ENCODE data around the gene KCTD20.

The KCTD20 gene

DNA sequence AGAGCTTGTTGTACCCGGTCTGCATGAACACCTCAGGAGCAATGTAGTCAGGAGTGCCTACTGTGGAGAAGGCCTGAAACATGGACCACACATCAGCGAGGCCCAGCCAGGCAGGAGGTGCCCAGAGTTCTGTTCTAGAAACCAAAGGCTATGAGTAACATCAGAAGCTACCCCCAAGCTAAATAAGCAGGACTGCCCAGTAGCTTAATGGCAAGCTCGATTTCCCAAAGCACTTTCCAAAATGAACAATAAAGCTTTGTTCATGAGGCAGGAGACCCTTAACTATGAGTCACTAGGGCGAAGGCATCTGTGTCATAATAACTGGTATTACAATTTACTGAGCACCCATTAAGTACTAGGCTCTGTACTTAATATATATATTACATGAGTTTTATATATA is 57.1 kb downstream of the KCTD20 start:
- no peak for DNase-seq

DNA sequence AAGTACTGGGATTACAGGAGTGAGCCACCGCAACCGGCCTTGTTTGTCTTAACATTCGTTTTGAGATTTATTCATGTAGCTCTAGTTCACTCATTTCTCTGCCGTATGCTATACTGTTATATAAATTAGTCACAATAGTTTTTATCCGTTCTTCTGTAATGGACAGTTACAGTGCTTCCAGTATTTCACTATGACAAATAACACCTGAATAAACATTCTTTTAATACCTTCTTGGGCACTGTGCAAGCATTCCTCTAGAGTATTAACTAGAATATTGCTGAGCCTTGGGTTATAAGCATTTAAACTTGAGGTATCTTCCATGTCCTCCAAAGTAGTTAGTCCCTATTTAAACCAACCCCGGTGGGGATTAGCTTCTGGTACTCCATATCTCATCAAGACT is 58.9 kb downstream of the KCTD20 start:
- DNase-seq: no peak

DNA sequence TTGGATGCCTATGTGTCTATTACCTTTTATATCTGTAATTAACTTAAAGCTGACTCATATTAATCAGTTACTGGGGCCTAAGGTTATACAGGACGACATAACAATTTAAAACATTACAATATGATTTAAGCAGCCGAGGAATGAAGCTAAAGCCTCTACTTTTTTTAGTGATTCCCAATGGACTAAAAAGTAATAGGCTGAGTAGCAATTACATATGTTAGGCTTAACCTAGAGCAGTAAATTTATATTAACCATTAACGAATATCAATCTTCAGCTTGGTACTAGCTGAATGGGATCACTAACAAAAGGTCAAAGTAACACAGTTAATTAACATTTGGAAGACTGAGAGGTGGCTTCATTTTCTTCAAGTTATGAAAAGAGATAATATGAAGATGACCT is 61.4 kb downstream of the KCTD20 start:
- DNase-seq: no peak

DNA sequence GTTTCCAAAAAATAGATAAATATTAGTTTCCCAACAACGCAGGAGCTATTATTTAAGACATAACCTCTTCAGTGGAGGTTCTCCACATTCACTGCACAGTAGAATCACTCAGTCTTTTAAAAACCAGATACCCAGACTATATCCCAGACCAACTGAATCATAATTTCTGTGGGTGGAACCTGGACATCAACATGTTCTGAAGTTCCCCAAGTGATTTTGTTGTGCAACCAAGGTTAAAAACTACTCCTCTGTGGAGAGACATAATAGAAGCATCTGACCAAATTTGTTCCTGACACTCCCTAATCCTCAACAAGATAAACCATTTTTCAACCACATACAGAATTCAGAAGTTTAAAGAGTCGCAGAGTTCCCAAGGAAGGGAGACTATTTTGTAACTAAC is 62.2 kb downstream of the KCTD20 start:
- DNase-seq: no peak

DNA sequence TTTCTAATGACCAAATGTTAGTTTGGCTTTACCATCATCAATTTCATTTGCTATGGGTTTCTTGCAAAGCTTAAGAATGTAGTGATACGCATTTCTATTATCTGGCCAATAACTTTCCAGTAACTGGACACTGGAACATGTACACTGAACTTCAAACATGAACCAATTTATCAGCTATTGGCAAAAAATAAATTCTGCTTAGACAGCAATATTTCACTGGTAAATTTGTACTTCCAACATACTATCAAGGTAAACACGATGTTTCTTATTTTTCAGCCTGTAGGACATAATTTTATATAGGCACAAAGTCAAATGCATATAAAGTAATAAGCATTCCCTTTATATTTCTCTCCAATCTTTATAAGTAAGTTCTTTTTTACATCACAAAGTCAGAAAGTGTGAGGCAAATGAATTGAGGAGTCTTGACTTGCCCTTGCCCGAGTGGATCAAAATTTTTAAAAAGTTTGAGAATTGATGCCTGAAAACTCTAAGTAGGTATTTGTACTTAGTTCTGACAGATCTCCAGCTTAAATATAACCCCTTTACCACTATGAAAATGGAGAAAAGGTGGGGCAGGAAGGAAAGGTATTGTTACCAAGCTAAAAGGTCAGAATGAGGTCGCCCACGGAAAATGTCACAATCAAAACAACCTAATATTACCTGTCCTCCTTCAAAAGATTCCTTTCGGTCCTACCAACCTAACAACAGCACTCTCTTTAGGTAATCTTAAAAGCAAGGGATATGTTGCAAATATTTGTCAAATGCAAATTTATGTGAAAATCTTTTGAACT is 63.1 kb downstream of the KCTD20 start:
- DNase-seq: no peak

DNA sequence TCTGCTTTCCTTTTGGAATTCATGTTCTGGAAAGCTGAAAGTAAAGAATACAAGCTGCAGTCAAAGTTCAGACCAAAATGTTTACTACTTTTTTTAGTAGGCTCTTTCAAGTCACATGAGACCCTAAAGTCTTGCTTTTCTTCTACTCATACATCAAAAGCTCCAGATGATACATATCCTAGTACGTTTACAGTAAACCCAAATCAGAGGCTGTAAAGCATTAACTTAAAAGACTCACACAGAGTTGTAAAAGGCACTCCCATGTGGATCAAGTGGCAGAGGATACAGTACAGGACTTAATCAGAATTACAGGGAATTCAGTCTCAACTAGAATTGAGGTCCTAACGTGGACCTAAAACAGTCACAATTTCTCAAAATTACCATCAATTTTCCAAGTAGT is 63.8 kb downstream of the KCTD20 start:
- no peak for DNase-seq

DNA sequence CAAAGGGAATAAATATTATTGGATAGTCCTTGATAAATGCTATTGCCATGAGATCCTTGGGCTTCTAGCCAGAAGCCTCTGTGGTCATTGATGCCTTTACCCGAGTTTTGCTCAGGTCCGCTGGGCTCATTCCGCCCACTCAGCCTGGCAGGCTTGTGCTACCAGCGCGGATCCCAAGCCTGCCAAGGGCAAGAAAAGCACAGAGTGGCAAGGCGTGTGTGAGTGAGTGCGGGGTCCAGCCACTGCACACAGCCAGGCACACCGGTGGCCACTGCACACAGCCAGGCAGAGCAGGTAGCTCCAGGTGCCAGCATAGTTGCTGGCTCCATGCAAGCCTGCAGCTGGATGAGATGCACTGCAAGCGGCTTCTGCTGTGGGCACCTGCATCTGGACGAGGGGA is 65.7 kb downstream of the KCTD20 start:
- DNase-seq: no peak

DNA sequence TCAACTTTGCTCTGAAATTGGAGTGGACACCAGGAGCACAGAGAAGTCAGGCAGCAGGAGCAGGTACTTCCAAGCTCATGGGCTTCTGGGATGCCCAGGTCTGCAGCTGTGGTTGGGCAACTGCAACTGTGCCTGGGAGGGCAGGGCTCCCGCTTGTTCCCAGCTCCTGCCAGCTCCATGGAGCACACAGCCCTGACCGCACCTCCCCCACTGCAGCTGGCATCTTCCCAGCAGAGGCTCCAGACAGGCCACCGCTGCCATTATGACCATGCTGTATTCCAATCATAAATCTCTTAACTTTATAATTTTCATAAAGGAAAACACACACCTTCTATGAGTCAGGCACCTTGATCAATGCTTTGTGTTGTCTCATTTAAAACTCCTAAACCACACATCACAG is 67.6 kb downstream of the KCTD20 start:
- DNase-seq: no peak

DNA sequence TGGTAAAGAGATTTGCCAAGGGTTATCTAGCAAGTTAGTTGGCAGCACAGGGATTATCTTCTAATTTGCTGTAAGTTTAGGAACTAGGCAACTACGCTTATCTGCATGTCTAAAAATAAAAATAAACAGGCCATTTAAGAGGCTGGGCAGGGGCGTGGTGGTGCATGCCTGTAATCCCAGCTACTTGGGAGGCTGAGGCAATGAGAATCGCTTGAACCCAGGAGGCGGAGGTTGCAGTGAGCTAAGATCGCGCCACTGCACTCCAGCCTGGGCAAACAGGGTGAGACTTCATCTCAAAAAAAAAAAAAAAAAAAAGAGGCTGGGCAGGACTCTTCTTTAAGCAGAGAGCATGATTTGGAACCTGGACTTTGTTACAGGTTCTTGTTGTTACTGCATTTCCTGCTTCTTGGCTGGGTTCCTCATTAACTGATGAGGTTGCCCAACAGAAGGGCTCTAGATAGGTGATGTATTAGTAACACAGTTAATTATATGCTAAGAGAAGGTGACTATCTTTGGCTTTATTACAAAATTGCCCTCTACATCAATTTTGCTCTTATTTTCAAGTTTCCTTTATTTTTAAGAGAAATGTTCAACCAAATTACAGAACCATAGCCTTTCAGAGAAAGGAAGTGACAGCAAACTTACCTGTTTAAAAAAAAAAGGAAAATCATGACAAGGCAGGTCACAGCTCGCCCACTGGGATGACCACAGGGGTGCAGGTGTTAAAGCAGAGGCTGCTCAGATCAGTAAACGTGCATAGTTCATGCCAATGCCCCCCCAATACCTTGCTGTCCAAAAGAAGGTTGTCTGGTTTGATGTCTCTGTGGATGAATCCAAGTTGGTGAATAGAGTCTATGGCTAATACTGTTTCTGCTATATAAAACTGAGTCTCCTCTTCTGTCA is 72.0 kb downstream of the KCTD20 start:
- no peak for DNase-seq

DNA sequence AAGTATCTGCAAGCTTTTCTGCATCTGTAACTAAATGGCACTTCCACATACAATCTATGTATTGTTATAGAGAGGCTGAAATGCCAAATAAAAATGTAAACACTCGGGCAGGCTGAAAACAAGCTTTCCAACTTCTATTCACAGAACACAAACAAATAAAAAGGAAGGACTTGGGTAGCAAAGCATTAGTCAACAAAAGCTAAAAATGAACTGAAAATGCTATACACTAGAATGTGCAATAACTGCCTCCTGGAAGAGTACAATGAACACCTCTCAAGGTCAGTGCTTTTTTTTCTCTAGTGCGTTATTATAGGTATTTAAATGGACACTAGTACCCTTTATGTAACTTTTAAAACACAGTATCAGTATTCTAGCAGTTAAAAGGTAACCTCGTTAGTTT is 73.0 kb downstream of the KCTD20 start:
- no peak for DNase-seq

DNA sequence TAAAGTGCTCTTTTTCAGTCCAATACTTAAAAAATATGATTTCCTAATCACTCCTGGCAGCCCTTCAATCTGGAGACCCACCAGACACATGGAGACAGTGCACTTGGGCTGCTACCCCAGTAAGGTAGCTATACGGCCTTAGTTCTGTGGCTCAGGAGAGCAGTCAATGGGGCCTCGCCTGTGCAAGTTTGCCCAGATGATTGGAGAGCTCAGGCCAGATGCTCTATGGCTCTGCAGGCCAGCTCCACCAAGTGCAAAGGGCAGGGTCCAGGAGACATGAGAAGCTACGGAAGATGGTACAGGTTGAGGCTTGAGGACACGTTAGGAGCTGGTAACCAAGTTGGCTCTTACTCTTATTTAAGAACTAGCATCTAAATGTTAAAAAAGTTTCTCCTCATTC is 73.8 kb downstream of the KCTD20 start:
- no peak for DNase-seq

DNA sequence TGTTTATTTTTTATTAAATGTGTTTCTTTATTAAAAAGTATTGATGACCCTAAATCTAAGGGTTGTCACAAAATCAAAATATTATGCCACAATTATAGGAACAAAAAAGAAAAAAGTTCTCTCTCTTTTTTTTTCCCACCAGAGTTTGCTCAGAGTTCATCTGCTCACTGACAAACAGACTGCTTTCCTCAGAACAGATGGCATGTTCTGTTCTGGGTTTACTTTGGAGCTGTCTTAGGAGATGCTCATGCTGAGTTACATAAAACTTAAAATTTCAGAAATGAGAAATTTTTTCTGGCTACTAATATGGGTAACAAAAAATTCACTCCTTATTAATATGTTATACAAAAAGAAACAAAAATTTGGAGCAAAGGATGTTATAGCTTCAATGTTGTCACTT is 74.2 kb downstream of the KCTD20 start:
- DNase-seq: no peak

DNA sequence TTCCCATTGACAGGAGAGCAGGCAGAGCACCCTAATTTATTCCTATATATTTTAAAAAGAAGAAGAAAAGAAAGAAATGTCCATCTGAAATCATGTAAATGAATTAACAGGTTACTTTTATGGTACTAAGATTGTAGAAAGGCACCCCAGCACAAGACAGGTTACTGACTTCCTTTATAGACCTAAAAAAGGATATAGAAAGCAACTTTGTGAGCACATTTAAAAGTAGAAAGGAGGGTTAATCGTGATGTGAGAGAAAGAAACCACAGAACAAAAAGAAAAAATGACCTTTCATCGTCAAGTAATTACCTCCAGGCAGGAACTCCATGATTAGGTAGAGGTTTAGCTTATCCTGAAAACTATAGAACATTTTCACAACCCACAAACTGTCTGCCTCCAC is 74.6 kb downstream of the KCTD20 start:
- no peak for DNase-seq

DNA sequence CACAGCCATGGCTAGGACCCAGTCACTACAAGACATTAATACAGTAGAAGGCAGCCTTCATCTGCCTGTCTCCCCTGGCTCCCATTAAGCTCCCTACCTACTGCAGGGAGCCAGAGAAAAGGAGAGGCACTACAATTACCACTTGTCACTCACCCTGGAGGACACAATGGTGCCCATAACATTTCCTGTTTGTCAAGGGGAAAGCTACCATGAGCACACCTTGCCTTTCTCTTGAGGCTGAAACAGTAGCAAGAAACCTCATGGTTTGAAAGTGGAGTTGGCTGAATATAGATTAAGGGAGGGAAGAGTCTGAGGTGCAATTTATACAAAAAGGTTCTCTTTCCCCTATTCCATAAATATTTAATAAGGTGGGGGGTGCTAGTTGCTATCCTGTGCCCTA is 76.6 kb downstream of the KCTD20 start:
- DNase-seq: no peak

DNA sequence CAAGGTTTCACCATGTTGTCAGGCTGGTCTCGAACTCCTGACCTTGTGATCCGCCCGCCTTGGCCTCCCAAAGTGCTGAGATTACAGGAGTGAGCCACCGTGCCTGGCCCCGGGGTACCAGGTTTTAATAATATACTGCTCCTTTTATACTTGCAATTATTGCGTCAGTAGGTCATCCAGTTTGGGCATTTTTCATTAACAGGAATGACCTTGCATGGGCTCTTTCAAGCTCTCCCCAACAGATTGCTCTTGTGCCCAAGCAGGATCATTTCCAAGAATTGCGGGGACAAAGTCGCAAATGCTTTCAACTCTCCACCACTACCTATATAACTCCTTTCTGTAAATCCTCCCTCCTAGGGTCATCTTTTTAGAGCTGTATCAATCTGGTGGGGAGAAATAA is 80.7 kb downstream of the KCTD20 start:
- DNase-seq: no peak

DNA sequence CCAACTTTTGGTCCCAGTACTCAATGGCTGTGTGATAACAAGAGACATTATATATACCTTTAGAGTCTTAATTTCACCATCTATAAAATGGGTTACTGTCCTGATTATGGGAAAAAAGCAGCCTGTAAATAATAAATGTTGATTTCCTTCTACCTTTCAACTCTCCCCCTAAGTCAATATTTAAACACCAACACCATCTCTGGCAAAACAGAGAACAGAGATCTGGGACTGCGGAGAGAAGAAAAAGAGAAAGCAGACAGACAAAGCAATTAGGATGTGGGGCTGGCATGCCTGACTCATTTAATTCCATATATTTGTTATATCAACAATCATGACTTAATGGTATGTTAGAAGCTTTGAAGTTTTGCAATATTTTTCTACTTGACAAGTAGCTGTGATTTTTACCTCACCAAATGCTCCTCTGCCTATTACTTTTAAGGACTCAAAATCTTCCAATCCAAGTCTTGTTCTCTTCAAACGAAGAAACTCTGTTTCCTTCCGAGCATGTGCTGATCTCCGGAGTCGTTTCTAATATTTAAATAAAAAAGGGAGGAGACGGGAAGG is 81.2 kb downstream of the KCTD20 start:
- no peak for DNase-seq

DNA sequence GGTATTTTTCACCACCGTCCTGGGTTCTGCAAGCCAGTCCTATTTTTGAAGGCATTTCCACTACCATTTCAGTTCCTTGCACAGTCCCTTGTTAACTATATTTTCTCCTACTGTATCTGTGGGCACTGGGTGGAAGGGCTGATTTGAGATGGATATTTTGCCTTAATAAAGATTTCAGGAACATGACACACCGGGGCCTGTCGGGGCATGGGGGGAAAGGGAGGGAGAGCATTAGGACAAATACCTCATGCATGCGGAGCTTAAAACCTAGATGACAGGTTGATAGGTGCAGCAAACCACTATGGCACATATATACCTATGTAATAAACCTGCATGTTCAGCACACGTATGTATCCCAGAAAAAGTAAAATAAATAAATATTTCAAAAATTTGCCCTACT is 82.1 kb downstream of the KCTD20 start:
- DNase-seq: no peak

DNA sequence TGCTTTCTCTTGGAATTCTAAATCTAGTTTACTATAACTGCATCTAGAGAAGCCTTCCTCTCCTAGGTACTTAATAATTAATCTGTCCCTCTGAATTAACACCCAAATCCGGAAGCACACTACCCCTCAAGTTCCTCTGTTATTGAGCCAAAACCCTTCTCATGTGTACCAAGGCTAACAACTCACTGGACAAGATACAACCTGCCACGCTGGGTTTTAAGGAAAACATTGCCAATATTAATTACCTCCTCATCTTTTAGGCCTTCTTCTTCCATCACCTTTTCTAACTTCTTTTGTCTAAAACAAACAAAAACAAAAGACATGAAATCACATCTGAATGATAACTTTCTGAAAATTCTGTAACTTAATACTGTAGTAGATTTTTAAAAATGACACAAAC is 82.5 kb downstream of the KCTD20 start:
- no peak for DNase-seq

DNA sequence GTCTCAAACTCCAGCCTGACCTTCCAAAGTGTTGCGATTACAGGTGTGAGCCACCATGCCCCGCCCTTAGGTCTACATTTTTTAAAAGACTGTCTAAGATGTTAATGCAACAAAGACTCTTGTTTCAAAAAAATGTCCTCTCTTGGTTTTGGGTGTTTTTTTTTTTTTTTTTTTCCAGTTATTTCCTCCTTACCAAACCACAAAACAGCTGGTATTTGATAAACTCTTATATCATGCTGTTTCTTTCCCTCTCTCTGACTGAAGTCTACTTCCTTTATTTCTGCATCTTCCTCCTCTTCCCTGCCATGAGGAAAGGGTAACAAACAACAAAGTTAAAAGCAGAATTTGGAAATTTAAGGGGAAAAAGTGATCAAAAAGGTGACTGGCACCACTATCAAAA is 83.3 kb downstream of the KCTD20 start:
- no peak for DNase-seq

DNA sequence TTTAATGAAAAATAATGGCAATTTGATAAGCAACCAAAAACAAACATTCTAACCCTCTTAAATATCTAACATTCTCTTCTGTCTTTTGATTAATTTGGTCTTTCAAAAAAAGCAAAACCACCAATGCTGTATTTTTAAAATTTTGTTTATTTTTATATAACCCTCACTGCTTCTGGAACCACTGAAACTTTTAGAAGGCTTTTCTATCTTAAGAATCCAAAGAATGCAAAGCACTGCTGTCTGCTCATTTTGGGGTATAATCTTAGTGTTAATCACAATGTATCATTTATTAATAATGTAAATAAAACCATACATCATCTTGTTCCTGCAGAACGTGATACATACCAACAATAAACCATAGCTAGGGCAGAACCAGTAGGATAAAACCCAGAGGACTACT is 90.5 kb downstream of the KCTD20 start:
- no peak for DNase-seq

DNA sequence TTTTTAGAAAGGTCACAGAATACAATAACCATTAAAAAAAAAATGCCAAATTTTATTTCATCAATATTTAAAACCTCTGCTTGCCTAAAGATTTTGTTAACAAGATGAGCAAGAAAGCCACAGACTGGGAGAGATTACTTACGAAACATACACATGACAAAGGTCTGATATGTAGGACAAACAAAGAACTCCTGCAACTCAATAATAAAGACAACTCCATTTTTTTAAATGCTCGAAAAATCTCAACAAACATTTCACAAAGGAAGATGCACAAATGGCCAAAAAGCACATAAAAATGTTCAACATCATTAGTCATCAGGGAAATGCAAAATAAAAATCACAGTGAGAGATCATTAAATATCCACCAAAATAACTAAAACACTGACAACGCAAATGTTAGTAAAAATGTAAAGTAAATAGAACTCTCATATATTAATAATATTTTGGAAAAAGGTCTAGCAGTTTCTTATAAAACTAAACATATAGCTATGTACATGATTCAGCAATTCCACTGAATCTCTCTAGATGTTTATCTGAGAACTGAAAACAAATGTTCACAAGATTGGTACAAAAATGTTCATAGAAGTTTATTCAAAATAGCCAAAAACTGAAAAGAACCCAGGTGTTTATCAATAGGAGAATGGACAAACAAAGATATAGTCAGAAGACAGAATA is 94.2 kb downstream of the KCTD20 start:
- DNase-seq: no peak

DNA sequence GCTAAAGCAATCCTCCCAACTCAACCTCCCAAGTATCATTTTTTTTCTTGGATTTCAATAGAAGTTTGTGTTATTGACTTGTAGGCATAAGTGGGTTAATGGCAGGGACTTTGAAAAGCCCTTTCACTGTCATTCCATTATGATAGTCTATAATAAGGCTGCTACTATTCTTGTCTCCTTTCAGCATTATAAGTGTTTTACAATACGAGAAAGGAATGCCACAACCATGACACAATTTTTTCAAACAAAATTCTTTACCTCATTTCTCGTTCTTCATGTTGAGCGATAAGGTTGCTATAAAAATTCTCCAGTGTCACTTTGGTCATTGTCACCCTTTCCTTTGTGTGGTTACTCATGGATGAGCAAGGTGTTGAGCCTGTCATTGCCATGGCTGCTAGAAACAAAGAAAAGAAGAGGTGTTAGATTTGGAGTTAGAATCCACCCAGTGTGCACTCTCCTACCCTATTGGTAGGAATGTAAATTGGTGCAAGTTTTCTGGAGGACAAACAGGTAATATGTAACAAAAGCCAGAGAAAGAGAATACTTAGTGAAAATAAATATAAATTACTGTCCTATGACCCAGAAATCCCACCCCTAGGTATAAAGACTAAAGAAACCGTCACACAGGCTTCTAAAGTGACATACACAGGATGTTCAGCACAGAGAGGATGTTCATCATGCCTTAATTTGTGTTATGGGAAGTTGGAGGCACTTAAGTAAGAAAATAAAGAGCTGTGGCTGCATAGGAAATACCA is 97.2 kb downstream of the KCTD20 start:
- DNase-seq: no peak

Data from activated naive CD4-positive, alpha-beta T cell treated with anti-CD3 and anti-CD28 coated beads, Interleukin-2, amount 50 U/mL, for 16 hours (primary cell).